GM12801 (cell line): ENCODE data around the gene KRTAP12-1.

Experiments used
- CTCF ChIP-seq: IDR thresholded peaks from one replicate; pipeline ENCODE4 v1.5.1; 2011; ENCODE audit warnings: control low read depth; ENCODE audit not compliant: insufficient read length; ENCODE audit errors: extremely low read depth

The KRTAP12-1 gene

GRCh38 chr21:44656868-44657267, 25.1 kb downstream of the KRTAP12-1 start:
- no peak for TF ChIP-seq CTCF

GRCh38 chr21:44654576-44655175, 27.3 kb downstream of the KRTAP12-1 start, which contains the start of gene KRTAP12-4:
Gene KRTAP12-4 (minus strand): TSS chr21:44654659. CDS start chr21:44654614, 45 bp downstream.
- no peak for TF ChIP-seq CTCF

GRCh38 chr21:44653656-44654575, 28.0 kb downstream of the KRTAP12-1 start:
- no peak for TF ChIP-seq CTCF

- no peak for TF ChIP-seq CTCF
These were observed 28.8 kb downstream of the KRTAP12-1 start for GRCh38 chr21:44653123-44653522.

- TF ChIP-seq CTCF = no peak
These were observed 30.8 kb downstream of the KRTAP12-1 start for GRCh38 chr21:44650973-44651675.

GRCh38 chr21:44650265-44650972, 31.5 kb downstream of the KRTAP12-1 start:
- TF ChIP-seq CTCF = no peak
